WERI-Rb-1 (cell line): ENCODE data around the gene CSTPP1.

Source experiments
- DNase-seq: peaks from one replicate; pipeline ENCODE4 v3.0.0-alpha.2; 2020
- H3K27ac ChIP-seq: fragments of 250-450 bp; sonication (Bioruptor Pico); 2 replicates; pipeline ENCODE4 v1.5.1; 2020; ENCODE audit warnings: mild to moderate bottlenecking, moderate library complexity
- H3K27me3 ChIP-seq: fragments of 250-450 bp; sonication (Bioruptor Pico); 2 replicates; pipeline ENCODE4 v1.5.1; 2021; ENCODE audit warnings: mild to moderate bottlenecking, low read depth, moderate library complexity; ENCODE audit not compliant: insufficient read depth, severe bottlenecking
- H3K36me3 ChIP-seq: fragments of 250-450 bp; sonication (Bioruptor Pico); 2 replicates; pipeline ENCODE4 v1.5.1; 2020; ENCODE audit warnings: mild to moderate bottlenecking, moderate library complexity
- H3K4me3 ChIP-seq: 2 replicates; pipeline ENCODE4 v1.5.1; 2011; ENCODE audit warnings: low read depth, mild to moderate bottlenecking, control low read depth, low read length
- H3K9me3 ChIP-seq: fragments of 250-450 bp; sonication (Bioruptor Pico); 2 replicates; pipeline ENCODE4 v1.5.1; 2021; ENCODE audit warnings: mild to moderate bottlenecking, moderate library complexity; ENCODE audit not compliant: severe bottlenecking
- TF ChIP-seq, protein P1 (sequence below): IDR thresholded peaks from 2 replicates; pipeline ENCODE4 v1.5.1; 2011; ENCODE audit warnings: low read depth, mild to moderate bottlenecking, control low read depth, inconsistent platforms, low read length

Gene CSTPP1

GRCh38 chr11:46944356-46945075, 8.0 kb downstream of the CSTPP1 start:
- Histone ChIP-seq H3K9me3 (no peaks in the 10 kb centered on the region), H3K27ac (no peak overlapping the region), H3K4me3 (no peak overlapping the region), H3K36me3 (no peaks in the 10 kb centered on the region; the same call in none of the 2 replicates), H3K27me3 (no peaks in the 10 kb centered on the region)
- TF ChIP-seq, protein P1, sequence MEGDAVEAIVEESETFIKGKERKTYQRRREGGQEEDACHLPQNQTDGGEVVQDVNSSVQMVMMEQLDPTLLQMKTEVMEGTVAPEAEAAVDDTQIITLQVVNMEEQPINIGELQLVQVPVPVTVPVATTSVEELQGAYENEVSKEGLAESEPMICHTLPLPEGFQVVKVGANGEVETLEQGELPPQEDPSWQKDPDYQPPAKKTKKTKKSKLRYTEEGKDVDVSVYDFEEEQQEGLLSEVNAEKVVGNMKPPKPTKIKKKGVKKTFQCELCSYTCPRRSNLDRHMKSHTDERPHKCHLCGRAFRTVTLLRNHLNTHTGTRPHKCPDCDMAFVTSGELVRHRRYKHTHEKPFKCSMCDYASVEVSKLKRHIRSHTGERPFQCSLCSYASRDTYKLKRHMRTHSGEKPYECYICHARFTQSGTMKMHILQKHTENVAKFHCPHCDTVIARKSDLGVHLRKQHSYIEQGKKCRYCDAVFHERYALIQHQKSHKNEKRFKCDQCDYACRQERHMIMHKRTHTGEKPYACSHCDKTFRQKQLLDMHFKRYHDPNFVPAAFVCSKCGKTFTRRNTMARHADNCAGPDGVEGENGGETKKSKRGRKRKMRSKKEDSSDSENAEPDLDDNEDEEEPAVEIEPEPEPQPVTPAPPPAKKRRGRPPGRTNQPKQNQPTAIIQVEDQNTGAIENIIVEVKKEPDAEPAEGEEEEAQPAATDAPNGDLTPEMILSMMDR, result no peak
- DNase-seq, result no peak

- no peak for DNase-seq
- TF ChIP-seq, protein P1, result no peak
- Histone ChIP-seq H3K9me3 (no peaks in the 10 kb centered on the region), H3K36me3 (no peaks in the 10 kb centered on the region), H3K27me3 (no peaks in the 10 kb centered on the region), H3K4me3 (no peak overlapping the region), H3K27ac (no peak overlapping the region)
Measured at GRCh38 chr11:46947399-46948077, 11.0 kb downstream of the CSTPP1 start.

DNA sequence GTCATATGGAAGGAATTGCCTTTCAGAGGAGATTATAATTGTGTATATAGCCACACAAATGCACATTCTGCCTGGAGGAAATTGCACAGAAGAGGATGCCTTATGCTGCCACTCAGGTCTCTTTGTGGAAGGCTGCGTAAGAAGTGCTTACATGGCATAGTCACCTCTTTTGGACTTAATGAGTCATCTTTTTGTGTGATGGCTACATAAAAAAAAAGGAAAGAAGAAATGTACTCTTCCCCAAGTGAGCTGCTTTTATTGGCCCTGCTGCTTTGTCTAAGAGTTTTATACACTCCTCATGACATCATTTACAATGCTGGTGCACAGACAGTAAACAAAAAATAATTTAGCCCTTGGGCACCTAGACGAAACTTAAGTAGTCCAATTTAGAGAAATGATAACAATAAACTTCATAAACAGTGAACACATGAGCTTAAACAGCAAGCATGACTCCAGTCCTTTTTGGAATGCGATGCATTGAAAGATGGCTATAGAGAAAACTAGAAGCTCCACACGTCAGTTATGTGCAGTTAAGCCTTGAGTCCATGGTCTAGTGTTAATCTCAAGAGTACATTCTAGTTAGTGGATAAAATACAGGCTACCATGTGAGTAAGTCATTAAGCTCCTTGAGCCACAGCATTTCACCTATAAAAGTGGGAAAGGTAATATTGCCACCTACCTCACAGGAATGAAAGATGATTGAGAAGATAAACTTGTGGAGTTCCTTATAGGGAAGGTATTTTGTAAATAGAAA, 12.0 kb downstream of the CSTPP1 start:
- no peak for DNase-seq
- H3K27ac ChIP-seq, result no peak overlapping the region

GRCh38 chr11:46949297-46949696, 12.7 kb downstream of the CSTPP1 start:
- Histone ChIP-seq H3K9me3 (no peaks in the 10 kb centered on the region), H3K27me3 (no peaks in the 10 kb centered on the region), H3K36me3 (no peaks in the 10 kb centered on the region), H3K27ac (no peak overlapping the region), H3K4me3 (no peak overlapping the region)
- TF ChIP-seq, protein P1, result no peak
- DNase-seq, result no peak

More for the DNA sequence above, 12.0 kb downstream of the CSTPP1 start:
- Histone ChIP-seq H3K9me3 (no peaks in the 10 kb centered on the region), H3K27me3 (no peaks in the 10 kb centered on the region), H3K36me3 (no peaks in the 10 kb centered on the region), H3K4me3 (no peak overlapping the region)
- TF ChIP-seq, protein P1, result no peak

- Histone ChIP-seq H3K9me3 (no peaks in the 10 kb centered on the region), H3K4me3 (no peak overlapping the region), H3K27me3 (no peaks in the 10 kb centered on the region), H3K36me3 (no peaks in the 10 kb centered on the region), H3K27ac (no peak overlapping the region)
- DNase-seq, result peak; percentile 49
- TF ChIP-seq, protein P1, result no peak
Measured at GRCh38 chr11:46951864-46952263, 15.3 kb downstream of the CSTPP1 start.
